ENCODE data around the gene SND1.

DNA sequence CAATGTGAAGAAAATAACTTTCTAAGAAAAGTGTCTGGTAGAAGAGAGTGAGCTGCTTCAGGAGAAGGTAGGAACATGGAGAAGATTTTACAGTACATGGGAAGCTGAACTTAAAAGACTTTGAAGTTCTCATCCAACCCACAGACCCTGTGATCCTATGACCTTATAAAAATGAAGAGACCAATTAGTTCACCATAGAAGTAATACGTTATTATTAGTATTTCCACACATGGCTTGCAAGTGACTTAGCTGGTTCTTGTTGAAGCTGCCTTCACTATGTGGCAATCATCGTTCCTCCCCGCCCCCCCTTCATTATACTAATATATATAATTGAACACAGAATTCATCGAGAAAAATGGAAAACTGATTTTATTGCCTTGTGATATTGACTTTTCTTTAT is 129.1 kb downstream of the SND1 start:
- TF ChIP-seq CTCF (IDR thresholded peaks at IDR 0.05; ENCODE audit: low read length): no peak
- no peak for TF ChIP-seq EZH2 (optimal IDR thresholded peaks at IDR 0.05; ENCODE audit: low read depth, low read length)
- no peak for TF ChIP-seq EZH2phosphoT487 (IDR thresholded peaks at IDR 0.05; ENCODE audit: low read length)

Data from MM.1S (cell line).